NCI-H510A (cell line): ENCODE results near the gene DPYSL4.

ENCODE experiments used
- DNase-seq: peaks from one replicate; lab custom pipeline; 2025; lab: John Stamatoyannopoulos, UW

The DPYSL4 gene

GRCh38 chr10:132243141-132243540 lies 56.4 kb downstream of the DPYSL4 start:
- DNase-seq: no peak

DNA sequence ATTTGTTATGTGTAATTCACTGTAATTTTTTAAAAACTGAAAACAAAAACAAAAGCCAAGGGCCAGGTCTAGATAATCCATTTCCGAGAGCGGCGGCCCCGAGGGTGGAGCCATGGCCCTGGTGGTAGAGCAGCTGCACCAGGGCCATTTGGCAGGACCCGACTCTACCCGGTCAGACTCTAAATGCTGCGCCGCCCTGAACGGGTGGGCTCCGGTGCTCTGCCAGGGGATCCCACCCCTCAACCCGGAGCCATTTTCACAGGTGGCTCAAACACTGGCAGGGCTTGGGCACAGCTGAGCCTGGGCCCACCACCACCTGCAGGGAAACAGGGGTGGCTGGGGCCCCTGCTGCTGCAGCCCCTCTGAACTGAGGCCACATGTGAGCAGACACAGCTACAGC lies 56.9 kb downstream of the DPYSL4 start:
- DNase-seq: no peak

- DNase-seq: no peak
These were observed 58.3 kb downstream of the DPYSL4 start for GRCh38 chr10:132245056-132245455.

GRCh38 chr10:132246296-132246695 lies 59.5 kb downstream of the DPYSL4 start:
- no peak for DNase-seq

DNA sequence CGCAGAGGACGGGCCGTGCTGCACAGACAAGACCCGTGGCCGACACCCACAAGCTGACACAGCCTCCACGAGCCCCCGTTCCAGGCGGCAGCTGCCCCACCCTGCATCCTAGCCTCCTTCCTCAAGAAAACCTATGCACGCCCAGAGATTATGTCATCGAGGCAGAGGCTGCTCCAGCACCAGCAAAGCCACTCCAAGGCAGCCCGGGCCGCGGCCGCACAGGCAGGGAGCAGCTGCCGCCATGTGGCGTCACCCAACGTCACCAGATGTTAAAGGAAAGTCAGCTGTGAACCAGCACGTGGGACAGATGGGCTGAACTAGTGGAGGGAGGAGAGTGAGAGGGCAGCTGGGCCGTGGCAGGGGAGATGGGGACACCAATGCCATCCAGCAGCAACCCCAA lies 61.2 kb downstream of the DPYSL4 start:
- DNase-seq: no peak

DNA sequence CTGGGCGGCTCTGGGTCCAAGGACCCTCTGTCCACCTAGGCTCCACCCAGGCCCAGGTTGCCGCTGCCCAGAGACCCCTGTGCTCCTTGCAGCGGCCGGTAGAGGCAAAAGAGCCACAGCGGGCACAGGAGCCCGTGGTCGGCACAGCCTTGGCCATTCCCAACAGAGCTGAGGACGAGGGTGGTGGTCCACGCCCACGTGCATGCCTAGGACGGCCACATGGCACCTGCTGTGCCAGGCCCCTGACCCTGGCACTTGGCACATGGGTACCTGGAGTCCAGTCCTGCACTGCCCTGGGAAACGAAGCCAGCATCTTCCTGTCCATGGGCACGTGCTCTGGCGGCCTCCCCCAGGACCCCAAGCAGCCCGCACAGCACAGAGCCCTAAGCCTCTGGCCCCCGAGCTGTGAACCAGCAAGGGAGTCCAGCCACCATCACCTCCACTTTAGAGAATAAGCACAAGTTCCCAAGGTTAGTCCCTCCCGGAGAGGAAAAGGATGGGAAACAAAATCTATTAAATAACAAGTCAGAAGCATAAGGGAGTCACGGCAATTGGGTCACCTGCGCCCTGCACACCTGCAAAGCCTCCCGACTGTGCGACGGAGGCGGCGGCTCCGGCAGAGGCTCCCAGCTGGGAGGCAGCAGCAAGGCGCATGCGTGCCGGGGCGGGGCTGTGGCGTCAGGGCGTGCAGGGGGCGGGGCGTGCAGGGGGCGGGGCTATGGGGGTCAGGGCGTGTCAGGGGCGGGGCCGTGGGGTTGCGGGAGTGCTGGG lies 61.9 kb downstream of the DPYSL4 start:
- no peak for DNase-seq

GRCh38 chr10:132249226-132249724 lies 62.5 kb downstream of the DPYSL4 start:
- no peak for DNase-seq

DNA sequence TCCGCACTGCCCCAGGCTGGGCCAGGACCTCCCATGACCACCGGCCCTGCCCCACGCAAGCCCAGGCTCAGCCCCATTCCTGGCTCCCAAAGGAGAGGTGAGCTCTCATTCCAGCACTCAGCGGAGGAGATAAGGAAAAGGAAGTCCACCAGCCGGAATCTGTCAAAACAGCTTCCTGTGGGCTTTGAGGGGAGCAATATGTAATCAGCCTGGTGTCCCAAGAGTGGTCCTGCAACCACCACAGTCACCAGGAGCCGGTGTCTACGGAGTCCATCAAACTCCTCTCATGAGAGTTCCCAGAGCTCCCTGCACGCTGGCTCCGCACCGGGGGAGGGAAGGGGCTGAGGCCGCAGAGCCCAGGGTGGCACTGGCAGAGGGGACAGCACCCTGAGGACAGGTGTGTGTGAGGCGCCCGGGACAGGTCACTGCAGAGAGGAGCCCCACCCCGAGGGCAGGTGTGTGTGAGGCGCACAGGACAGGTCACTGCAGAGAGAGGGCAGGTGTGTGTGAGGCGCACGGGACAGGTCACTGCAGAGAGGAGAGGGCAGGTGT lies 63.2 kb downstream of the DPYSL4 start:
- no peak for DNase-seq

DNA sequence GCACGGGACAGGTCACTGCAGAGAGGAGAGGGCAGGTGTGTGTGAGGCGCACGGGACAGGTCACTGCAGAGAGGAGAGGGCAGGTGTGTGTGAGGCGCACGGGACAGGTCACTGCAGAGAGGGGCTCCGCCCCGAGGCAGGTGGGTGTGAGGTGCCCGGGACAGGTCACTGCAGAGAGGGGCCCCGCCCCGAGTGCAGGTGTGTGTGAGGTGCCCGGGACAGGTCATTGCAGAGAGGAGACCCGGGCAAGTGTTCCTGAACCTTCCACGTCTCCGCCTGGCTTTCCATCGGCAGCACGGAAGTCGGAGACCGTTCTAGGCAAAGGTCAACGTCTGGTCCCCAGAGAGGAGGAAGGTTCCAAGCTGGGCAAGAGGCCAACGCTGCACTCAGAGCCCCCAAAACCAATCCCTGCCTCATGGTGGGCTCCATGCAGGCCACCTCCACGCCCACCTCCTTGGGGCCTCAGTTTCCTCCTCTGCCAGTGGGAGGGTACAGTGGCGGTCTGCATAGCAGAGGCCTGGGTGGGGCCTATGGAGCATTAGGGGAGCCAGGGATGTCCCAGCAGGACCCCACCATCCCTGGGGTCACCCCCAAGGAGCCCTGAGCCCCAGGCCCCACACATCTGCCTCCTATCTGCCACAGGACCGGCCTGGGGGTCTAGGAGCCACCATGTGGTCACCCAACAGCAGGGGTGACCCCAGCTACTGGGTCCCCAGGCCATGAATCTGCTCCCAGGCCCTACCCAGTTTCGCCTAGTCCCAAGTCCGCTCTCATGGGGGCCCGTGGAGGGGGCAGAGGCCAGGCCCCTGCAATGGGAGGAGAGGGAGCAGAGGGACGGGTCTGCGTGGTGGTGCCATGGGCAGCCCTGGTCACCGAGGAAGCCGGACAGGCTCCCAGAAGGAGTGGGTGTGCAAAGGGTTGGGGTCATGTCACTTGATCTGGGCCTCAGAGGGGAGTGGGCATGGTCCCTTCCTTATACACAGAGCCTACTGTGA lies 64.0 kb downstream of the DPYSL4 start:
- DNase-seq: no peak

GRCh38 chr10:132251928-132252327 lies 65.2 kb downstream of the DPYSL4 start:
- DNase-seq: no peak

GRCh38 chr10:132252412-132252811 lies 65.7 kb downstream of the DPYSL4 start:
- no peak for DNase-seq

GRCh38 chr10:132253092-132253687 lies 66.4 kb downstream of the DPYSL4 start:
- no peak for DNase-seq

- DNase-seq: no peak
These were observed 68.1 kb downstream of the DPYSL4 start for GRCh38 chr10:132254841-132255240.
